ENCODE data around the gene BNC2.

DNA sequence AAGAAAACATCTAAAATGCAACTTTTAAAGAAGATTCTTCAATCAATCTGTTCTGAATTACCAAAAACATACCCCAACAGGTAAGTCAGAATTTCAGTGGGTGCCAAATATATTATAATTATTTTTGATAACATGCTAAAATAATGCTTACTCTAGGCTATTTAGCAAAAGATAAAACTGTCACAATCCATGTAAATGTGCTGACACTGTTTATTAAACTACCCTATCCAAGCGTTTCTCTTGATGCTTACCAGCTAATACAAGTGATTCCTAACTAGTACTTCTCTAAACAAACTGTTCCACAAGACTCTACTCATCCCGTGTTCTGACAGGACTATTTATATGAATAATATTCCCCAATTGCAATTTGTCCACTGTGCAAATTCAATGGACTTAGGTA lies 236.7 kb downstream of the BNC2 start:
- TF ChIP-seq, protein P1, sequence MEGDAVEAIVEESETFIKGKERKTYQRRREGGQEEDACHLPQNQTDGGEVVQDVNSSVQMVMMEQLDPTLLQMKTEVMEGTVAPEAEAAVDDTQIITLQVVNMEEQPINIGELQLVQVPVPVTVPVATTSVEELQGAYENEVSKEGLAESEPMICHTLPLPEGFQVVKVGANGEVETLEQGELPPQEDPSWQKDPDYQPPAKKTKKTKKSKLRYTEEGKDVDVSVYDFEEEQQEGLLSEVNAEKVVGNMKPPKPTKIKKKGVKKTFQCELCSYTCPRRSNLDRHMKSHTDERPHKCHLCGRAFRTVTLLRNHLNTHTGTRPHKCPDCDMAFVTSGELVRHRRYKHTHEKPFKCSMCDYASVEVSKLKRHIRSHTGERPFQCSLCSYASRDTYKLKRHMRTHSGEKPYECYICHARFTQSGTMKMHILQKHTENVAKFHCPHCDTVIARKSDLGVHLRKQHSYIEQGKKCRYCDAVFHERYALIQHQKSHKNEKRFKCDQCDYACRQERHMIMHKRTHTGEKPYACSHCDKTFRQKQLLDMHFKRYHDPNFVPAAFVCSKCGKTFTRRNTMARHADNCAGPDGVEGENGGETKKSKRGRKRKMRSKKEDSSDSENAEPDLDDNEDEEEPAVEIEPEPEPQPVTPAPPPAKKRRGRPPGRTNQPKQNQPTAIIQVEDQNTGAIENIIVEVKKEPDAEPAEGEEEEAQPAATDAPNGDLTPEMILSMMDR (conservative IDR thresholded peaks at IDR 0.05; ENCODE audit: low read length), result no peak
- no peak for TF ChIP-seq EZH2phosphoT487 (IDR thresholded peaks at IDR 0.05; ENCODE audit: borderline replicate concordance)

Data from Loucy (cell line).